ENCODE results near the gene LHX5.

Gene LHX5

DNA sequence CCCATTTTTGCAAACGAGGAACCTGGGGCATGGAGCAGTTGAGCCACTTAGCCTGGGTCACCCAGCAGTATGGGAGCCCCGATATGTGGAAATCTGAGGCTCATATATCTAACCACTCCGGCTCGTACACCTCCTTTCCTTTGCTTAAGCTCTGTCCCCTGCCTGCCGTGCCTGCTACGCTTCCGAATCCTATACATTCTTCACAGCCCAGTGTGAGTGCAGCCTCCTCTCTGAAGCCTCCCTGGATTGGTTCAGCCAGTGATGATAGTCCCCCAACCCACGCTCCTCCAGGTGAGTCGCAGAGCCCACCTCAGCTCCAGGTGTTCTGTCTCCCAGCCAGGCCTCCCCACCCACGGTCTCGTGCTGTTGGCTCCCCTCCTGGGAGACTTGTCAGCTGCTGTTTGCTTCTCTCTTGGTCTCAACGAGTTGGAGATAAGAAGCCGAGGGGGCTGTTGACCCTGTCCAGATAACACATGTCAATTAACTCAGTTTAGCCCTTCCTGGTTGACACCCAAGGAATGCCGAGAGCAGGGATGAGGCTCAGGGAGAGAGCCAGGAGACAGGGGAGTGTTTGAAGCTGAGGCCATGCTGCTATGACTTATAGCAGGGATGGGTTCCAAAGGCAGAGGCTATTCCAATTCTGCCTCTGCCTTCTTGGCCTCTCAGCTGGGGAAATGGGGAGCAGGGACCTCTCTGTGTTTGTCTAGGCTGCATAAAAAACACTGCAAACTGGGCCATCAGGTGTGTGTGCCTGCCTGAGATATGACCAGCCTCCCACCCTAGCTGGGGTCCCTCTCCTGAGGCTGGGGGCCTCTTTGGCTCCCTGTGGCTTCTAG, 30.5 kb downstream of the LHX5 start:
- in situ Hi-C loops (cut with MboI; ENCODE audit: low sequenced_read_pairs): no loop called here

DNA sequence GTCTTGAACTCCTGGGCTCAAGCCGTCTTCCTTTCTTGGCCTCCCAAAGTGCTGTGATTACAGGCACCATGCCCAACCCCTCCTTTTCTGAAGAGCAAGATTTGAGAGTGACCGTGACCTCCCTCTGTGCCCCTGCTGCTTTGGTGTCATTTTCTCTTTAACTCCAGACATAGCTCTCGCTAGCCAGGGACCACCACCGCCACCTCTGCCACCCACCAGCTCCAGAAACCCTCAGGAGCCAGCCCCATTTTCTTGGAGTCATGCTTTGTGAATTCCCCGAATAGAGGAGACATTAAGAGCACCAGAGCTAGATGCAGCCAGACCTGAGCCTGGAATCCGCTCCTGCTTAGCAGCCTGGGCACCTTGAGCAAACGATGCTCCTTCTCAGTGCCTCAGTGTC, 31.3 kb downstream of the LHX5 start:
- in situ Hi-C loops (cut with MboI; ENCODE audit: low sequenced_read_pairs): no loop called here

DNA sequence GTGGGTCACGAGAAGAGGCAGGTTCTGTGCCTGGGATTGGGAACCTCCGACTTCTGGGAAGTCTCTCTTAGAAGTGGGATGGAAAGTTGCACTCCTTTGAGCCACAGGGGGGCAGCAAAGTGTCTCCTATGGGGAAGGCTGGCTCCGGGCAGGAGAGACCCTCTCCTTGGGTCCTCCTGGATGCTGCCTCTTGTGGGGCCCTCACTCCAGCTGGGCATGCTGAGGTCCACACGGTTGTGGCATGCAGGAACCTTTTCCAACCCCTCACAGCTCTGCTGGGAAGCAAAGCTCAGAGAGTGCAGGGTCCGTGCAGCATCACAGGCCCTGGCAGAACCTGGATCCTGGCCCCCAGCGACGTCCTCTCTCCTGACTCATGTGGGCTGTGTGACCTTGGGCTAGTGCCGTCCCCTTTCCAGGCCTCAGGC, 32.1 kb downstream of the LHX5 start:
- in situ Hi-C loops (cut with MboI; ENCODE audit: low sequenced_read_pairs): no loop called here

DNA sequence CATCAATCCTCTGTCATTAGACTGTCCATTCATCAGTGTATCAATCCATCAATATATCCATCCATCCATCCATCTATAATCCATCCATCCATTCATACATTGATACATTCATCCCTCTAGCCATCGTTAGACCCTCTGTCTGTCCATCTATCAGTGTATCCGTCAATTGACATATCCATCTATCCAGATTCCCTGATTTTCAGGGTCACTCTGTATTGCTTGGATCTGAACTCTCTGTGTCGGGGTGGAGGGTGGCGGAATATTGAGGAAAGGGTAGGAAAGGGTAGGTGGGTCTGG, 32.4 kb downstream of the LHX5 start:
- in situ Hi-C loops (cut with MboI; ENCODE audit: low sequenced_read_pairs): no loop called here

DNA sequence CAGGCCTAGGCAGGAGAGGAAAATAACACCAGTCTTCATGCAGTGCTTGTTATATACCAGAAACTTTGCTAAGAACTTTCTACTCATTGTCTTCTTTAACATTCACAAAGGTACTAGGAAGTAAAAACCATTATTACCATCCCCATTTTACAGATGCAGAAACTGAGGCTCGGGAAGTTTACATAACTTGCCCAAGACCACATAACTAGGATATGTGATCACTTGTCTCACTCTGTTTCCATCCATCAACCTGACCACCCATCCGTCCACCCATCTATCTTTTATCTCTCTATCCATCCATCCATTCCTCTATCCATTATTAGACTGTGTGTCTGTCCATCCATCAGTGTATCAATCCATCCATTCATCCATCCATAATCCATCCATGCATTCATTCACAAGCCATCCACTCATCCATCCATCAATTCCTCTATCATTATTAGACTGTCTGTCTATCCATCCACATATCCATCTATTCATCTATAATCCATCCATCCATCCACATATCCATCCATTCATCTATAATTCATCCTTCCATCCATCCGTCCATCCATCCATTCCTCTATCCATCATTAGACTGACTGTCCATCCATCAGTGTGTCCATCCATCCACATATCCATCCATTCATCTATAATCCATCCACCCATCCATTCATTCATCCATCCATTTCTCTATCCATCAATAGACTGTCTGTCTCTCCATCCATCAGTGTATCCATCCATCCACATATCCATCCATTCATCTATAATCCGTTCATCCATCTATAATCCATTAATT, 33.0 kb downstream of the LHX5 start:
- in situ Hi-C loops (cut with MboI; ENCODE audit: low sequenced_read_pairs): no loop called here

DNA sequence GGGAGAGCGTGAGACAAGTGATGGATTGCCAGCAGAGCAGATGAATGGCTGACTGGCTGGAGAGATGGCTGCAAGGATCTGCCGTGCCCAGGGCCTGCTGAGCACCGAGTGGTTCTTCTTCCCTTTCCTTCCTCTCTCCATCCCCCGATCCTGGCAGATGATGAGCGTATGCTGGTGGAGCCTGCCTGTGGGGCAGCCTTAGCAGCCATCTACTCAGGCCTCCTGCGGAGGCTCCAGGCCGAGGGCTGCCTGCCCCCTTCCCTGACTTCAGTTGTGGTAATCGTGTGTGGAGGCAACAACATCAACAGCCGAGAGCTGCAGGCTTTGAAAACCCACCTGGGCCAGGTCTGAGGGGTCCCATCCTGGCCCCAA, 34.0 kb downstream of the LHX5 start:
- in situ Hi-C loops (cut with MboI; ENCODE audit: low sequenced_read_pairs): no loop called here

DNA sequence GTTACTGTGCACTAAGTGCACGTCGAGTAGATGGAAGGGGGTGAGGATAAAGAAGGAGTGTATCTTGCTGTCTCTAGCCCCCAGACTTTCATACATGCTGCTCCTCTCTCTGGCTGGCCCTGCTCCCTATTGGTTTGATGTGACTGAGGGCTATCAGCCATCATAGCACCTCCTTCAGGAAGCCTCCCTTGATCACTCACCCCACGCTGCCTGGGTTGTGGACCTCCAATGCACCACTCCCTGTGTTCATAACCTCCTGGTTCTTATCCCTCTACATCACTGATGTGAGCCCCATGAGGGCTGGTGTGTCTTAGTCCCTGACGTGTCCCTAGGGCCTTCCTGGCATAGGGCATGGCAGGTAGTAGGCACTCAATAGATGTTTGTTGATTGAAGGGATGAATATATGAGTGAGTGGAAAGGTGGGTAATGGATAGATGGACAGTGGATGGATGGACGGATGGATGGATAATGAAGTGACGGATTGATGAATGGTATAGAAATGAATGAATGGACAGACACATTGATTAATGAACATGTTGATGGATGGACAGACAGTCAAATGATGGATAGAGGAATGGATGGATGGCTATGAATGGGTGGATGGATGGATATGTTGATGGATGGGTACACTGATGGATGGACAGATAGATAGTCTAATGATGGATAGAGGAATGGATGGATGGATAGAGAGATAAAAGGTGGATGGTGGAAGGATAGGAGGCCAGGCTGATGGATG, 34.5 kb downstream of the LHX5 start:
- in situ Hi-C loops (cut with MboI; ENCODE audit: low sequenced_read_pairs): no loop called here

DNA sequence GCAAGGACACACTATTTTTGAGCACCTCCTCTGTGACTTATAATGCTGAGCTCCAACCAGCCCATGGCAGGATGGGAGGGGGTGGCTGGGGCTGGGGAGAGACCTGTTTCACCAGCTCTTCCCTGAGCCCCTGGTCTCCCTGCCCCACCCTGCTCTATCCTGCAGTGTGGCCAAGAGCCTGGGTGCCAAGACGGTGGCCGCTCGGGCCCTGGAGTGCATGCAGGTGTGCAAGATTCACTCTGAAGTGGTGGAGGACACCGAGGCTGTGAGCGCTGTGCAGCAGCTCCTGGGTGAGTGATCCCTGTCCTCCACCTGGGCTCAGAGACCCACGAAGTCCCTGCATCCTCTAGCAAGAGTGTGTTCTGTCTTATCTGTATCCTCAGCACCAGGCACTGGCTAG, 35.1 kb downstream of the LHX5 start:
- in situ Hi-C loops (cut with MboI; ENCODE audit: low sequenced_read_pairs): no loop called here

DNA sequence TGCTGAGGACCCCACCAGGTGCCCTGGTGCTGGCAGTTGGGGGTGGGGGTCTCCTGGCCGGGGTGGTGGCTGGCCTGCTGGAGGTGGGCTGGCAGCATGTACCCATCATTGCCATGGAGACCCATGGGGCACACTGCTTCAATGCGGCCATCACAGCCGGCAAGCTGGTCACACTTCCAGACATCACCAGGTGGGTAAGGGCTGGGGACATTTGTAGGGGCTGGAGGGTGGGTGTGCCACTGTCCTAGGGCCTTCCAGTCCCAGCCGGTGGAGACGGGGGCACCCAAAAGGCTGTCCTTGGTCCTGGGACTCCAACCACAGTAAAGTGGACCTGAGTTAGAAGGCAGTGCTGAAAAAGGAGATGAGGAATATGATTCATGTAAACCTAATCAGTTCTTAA, 36.3 kb downstream of the LHX5 start:
- in situ Hi-C loops (cut with MboI; ENCODE audit: low sequenced_read_pairs): no loop called here

DNA sequence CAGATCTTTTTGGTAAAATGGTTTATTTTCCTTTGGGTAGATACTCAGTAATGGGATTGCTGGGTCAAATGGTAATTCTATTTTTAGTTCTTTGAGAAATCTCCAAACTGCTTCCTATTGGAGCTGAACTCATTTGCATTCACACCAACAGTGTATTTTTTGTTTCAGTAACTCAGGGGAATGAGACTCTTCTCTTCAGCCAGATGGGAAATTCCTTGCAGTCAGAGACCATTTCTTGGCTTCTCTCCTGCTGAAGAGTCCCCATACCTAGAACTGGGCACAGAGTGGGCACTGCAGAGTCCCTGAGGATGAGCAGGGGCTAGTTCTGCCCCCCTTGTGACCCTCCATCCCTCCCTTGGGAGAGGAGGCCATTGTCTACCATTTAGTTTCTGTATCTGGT, 38.7 kb downstream of the LHX5 start:
- in situ Hi-C loops (cut with MboI; ENCODE audit: low sequenced_read_pairs): no loop called here

DNA sequence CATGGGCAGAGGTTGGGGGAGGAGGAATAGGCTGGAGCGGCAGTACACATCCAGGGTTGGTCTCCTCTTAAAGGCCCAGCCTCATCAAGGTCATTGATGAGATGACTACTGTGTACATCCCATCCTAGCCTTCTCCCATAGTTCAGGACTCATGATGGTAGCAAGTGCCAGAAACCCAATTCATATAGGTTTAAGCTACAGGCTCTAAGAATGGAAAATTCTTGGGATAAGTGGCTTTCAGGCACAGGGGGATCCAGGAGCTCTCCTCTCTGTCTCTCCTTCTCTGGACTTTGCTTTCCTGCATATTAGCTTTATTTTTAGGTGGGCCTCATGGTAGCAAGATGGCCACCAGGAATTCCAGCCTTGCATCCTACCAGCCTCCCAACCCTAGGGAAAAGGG, 43.2 kb downstream of the LHX5 start:
- in situ Hi-C loops (cut with MboI; ENCODE audit: low sequenced_read_pairs): no loop called here

DNA sequence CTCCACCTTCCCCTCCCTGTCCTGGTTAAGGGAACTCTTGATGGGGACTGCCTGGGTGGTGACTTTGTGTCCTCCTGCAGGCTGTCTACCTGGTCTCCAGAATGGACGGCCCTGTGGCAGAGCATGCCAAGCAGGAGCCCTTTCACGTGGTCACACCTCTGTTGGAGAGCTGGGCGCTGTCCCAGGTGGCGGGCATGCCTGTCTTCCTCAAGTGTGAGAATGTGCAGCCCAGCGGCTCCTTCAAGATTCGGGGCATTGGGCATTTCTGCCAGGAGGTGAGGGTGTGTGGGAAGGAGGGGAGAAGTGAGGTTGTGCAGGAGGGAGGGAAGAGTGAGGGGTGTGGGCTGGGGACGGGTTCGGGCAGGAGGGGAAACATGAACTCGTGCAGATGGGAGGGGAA, 43.8 kb downstream of the LHX5 start:
- in situ Hi-C loops (cut with MboI; ENCODE audit: low sequenced_read_pairs): no loop called here

DNA sequence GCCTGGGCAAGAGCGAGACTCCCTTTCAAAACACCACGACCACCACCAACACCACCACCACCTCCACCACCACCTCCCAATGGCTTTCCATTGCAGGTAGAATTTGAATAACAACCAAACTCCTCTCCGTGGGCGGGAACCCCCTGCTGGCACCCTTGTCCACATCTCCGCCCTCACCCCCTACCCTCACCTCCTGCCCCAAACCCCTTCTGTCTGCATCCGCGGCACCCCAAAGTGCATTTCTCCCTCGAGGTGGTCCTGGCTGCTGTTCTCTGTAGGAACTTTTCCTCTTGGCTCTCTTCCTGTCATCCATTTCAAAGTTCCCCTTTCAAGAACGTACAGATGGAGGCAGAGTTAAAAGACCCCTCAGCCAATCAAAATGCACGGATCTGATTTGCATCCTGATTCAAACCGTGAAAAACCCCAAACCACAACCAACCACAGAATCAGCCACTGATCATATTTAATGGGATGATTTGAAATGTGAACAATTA, 45.7 kb downstream of the LHX5 start:
- in situ Hi-C loops (cut with MboI; ENCODE audit: low sequenced_read_pairs): no loop called here

DNA sequence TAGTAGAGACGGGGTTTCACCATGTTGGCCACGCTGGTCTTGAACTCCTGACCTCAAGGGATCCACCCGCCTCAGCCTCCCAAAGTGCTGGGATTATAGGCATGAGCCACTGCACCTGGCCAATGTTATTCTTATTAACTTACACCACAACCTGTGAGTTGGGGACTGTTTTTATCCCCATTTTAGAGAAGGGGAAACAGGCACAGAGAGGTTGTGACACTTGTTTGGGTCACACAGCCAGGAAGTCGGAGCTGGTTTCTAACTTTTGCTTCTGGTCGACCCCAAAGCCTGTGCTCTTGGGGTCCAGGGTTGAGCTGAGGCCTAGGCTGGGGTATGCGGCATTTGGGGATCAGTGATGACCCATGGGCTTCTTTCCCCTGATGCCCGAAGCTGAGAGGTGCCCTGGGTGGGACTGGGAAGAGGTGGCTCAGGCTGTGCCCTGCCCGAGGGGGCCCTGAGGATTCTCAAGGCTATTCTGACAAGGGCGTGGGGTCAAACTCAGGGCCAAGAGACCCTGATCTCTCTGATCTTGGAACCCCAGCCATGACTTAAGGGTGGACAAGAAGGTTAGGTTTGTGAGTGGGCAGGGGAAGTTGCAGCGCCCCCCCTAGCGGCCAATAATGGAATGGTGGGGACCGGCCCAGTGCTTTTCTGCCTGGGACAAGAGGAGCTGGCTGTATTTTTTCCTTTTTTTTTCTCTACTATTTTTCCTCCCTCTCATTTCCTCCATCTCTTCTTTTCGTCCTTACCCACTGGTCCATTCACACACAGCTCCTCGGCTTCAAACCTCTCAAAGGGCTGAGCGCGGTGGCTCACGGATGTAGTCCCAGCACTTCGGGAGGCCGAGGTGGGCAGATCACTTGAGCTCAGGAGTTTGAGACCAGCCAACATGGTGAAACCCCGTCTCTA, 46.5 kb downstream of the LHX5 start:
- in situ Hi-C loops (cut with MboI; ENCODE audit: low sequenced_read_pairs): no loop called here

DNA sequence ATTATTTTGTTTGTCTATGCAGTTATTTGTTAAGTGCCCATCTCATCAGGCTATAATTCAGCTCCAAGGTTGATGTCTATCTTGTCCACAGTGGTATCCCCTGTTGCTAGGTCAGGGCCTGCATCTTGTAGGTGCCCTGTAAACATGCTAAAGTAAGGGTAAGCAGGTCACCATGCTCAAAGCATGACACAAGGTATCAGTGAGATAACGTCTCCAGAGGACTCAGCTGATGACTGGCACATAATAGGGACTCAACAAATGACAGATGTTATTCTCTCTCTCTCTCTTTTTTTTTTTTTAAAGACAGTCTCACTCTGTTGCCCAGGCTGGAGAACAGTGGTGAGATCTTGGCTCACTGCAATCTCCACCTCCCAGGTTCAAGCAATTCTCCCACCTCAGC, 47.2 kb downstream of the LHX5 start:
- in situ Hi-C loops (cut with MboI; ENCODE audit: low sequenced_read_pairs): no loop called here

DNA sequence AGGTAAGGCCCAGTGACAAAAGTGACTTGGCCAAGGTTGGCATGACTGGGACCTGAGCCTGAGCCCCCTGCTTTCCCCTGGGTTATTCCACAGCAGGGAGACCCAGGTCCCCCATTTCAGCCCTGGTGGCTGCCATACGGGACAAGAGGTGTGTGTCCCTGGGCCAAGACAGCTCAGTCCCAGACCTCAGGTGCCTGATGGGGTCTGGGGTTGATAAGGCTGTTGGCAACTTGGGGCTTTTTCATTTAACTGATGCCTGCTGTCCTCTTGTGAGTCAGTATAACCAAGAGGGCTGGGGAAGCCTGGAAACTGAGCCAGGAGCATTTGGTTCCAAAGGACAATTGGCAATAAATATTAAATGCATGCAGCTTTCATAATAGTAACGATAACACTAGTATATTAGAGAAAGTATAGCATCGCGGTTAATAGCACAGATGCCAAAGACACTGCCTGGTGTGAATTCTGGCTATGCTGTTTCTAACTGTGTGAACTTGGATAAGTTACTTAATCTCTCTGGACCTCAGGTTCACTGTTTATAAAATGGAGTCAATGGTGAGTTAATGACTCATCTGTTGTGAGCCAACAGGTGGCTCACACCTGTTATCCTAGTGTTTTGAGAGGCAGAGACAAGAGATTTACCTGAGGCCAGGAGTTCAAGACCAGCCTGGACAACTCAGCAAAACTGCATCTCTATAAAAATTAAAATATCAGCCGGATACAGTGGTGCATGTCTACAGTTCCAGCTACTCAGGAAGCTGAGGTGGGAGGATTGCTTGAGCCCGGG, 48.6 kb downstream of the LHX5 start:
- in situ Hi-C loops (cut with MboI; ENCODE audit: low sequenced_read_pairs): no loop called here

DNA sequence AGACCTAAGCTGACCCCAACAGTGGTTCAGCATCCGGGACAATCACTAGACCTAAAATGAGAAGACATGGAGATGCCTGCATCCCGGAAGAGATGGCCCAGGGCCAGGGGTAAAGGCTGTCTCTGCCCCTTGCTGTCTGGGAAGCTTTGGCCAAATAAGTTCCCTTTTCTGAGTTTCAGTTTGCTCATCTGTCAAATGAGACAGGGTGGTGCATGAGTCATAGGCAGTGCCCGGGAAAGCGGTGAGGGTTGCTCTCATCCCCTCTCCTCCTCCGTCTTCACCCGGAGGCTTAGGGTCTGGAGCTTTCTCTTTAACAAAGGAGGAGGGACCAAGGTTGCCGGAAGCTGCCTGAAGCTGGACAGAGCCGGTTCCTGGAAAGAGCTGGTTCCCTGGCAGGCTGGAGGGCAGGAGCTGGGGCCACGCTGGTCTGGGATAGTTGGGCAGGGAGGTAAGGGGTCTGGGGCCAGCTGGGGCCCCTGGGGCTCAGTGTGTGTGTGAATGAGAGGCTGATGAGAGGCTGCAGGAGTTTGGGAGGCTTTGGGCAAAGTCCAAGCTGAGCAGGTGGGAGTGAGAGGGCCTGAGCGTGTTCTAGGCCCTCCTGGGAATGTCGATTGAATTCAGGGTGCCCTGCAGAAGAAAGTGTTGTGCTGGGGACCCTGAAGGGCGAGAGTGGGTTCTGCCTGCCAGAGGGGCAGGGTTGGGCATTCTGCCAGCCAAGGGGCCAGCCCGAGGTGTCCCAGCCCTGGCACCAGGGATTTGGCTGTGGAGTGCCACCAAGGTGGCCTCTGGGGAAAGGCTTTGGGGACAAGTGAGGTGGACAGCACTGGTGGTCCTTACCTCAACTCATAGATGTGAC, 49.4 kb downstream of the LHX5 start, which contains the start of gene SDSL:
SDSL (plus strand) TSS at position 351 of the 856 bp plus-strand sequence. CDS start 5,603 bp downstream, outside the sequence.
- in situ Hi-C loops (cut with MboI; ENCODE audit: low sequenced_read_pairs): no loop called here

DNA sequence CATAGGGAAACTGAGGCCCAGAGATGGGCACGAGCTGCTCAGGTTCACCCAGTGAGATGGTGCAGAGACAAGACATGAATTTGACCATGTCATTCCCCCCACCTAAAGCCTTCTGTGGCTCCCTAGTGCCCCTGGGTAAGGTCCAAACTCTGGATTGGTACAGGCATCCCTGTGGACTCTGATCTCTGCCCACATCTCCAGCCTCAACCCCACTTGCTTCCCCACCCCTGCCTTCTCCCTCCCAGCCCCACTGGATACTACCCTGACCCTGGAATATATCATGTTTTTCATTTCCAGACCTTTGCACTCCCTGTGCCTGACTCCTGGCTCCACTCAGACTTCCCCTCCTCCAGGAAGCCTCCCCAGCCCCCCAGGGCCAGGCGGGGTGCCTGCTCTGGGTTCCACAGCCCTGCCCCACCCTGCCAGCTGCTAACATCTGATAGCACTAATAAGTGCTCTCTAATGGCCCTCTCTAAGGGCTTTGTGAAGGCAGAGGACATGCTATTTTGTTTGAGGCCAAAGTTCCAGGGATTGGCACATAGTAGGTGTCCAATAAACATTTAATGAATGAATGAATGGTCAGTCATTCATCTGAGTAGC, 50.6 kb downstream of the LHX5 start:
- in situ Hi-C loops (cut with MboI; ENCODE audit: low sequenced_read_pairs): no loop called here
